Cerebellar nuclear complex (tissue), 1 donor: ENCODE measurements around the gene ZNF236.
"Not testable (repeated sequence)": the region's sequence is repeated elsewhere in the genome, so short reads cannot be mapped to it uniquely, and the experiment has no call there.

Source experiments
- DNase-seq, 2 experiments: peaks; one replicate each; lab custom pipeline; 2025; lab: John Stamatoyannopoulos, UW

The ZNF236 gene

DNA sequence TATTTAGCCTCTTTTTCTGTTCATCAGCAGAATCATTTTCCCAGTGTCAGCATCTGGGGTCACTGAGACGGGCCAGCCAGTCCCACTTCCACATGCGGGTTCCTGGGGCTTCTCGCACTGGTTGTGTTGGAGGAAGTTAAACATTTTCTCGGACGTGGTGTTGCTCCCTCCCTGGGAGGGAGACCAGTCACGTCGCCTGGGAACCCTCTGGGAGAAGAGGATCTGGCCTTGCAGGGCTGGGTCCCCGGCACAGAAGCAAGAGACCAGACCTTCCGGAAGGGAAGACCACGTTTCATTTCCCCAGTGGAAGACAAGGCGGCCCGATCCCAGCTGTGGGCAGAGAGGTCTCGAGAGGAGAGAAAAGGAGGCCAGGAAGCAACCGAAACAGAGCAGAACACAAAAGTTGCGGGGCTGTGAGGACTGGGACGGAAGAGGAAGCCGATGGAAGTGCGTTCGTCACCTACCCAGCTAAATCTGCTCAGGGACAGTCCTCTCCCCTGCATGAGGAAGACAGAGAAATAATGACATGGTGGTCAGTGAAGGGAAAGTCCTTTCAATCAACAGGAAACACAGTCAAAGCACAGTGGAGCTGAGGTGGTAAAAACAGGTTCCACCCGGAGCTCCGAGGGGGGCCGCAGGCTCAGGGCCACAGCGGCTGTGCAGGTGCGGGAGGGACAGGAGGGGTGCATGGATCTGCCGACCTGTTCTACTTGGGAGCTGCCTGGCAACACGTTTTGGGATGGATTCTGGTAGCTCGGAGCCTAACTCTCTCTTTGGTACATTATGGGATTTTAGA lies 165.9 kb downstream of the ZNF236 start:
- no peak for DNase-seq

DNA sequence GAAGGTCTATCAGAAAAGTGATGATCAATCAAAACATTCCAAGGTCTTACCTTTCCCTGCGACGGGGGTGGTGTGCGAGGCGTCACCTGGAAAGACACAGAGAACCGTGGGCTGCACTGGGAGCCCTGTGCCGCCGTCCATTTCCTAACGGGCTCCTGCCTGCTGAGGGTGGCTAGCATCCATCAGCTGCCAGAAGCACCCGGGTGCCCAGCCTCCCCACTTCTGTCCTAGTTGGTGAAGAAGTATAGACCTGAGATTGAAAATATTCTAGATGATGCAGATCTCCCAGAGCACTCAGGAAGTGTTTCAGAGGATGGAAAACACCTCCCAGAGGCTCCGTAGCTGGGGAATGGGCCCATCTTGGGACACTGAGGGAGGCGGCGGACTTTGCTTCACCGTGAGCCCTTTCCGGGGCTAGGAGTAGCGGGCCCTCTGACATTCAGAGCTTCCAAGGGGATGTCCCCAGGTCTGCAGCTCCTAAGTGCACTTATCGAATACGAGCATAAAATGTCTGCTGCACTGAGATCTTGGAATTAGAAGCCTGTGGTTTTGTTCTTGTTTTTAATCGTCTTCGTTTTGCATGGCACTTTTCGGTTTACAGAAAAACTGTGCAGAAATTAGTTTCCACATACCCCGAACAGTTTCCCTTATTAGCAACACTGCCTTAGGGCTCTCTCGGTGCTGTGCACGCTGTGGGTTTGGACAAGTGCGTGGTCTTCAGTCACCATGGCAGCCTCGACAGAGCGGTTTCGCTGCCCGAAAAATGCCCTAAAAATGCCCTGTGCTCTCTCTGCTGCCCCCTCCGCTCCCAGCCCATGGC lies 166.7 kb downstream of the ZNF236 start:
- no peak for DNase-seq

DNA sequence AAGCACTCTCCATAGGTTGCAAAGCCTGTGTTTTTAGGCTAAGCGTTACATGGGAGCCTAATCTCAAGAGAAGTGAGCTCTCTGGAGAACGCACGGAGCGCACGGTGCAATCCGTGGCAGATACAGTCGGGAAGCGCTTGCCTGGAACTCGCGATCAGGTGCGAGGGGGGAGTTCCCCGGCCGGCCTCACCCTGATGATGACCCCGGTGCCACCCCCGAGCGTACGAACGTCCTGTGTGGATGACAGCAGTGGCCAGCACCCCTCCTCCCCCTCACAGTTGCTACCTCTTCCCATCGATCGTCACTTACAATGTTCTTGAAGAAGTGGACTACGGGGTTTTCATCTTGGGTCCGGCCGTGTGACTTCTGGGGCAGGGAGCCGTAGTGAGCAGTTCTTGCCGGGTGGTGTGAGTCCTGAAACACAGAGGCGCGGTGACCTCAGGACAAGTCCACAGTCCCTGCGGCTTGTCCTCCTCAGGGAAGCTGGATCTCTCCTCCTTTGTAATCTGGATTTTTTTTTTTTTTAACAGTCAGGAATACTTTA lies 167.4 kb downstream of the ZNF236 start:
- no peak for DNase-seq

DNA sequence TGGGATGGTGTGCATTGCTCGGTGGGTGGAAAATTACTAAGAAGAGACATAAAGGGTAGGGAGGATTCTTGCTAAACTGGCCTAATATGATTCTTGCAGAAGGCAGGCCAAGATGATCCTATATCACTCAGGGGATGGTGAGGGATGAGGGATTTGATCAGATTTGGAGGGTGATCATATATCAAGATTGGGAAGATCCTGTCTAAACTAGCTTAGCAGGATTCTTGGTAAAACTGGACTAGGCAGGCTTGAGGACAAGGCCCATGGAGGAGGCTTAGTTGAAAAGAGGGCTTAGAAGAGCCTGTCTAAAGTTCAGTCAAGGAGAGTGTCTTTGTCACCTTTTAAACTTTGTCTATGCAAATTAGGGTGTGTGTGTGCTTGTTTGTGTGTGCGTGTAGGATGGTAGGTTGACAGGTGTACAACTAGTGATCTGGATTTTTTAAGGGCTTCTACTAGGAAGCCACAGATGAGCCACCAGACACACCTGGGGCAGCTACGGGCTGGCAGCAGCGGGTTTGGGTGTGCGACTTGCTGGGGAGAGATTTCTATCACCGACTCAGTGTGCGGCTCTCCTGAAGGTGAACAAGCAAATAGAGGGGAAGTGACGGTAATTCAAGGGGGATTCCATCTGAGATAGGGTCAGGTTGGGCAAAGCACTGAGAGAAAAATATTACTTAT lies 168.1 kb downstream of the ZNF236 start:
- not testable (repeated sequence) for DNase-seq

DNA sequence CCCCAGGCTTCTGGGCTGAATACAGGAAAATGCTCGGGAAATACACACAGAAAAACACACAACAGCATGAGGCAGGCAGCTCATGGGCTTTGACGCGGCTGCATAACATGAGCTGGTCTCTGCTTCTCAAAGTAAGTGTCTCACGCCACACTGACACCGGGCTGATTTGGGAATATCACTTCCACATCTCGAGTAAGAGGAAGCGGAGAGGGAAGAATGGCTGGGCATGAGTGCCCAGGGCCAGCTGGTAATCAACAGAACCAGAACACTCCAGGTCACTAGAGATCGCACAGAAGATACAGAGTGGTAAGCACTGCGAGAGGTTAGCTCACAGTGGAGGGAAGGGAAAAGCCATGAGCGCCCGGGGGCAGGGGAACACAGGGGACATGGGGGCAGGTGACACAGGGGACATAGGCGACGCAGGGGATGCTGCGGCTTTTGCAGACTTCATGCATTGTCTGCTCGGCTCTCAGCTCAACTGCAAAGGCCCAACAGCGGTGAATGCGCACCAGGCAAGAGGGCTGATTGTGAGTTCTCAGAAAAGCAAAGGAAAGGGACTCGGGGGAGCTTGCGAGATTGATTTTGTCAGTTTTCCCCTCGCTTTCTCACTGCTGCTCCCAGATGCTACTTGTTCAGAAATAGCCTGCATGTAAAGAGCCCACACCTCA lies 168.8 kb downstream of the ZNF236 start:
- no peak for DNase-seq

DNA sequence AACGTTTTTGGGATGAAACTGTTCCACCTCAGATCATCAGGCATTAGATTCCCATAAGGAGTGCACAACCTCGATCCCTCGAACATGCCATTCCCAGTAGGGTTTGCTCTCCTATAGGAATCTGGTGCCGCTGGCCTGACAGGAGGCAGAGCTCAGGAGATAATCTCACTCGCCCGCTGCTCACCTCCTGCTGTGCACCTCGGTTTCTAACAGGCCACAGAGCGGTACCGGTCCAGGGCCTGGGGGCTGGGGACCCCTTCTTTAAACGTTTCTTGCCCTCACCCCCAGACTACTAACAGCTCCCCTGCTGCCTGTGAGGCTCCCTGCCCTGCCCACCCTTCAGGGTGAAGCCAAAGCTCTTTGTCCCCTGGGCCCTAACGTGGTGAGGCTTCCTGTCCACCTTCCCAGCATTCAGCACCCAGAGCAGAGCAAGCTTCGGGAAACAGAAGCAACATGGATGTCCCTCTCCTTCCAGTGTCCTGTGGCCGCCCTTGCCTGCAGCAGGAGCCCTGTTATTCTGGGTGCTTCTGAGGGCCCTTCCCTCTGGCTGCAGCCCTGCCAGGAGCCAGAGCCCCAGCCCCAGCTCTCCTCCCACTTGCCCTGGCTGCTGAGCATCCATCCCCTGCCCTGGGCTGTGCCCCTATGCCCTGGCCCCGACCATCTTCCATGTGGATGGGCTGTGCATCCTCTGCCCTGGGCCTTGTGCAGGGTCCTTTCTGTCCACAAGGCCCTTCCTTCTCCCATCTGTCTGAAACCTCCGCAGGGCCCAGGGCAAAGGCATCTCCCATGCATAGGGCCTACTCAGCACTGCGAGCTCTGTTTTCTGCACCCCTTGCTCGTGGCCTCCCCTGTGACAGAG lies 170.1 kb downstream of the ZNF236 start:
- DNase-seq, result no peak

DNA sequence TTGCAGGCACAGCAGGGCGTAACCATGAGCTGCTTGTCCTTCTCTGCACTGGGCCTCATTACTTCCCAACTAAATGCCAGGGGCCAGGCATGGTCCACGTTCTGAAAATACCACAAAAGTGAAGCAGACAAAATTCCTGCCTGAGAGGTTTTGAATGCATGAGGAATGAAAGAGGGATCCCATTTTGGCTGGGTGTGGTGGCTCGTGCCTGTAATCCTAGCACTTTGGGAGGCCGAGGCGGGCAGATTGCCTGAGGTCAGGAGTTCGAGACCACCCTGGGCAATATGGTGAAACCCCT lies 170.7 kb downstream of the ZNF236 start:
- no peak for DNase-seq

DNA sequence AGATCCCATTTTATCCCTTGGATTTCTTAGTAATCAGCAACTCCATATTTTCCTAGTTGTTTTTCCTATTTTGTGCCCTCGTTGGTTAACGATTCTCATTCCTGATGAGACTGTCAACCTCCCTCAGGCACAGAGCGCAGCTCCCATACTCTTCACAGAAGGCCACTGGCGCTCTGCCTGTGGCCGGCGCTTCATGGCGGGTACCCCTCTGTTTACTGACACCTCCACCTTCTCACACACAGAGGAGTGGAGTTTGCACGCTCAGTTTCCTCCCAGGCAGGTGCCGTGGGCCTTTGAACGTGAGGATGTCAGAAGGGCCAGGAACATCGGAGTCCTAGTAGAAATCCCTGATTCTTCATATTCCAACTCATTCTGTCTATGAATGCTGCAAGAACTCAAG lies 171.2 kb downstream of the ZNF236 start:
- no peak for DNase-seq

DNA sequence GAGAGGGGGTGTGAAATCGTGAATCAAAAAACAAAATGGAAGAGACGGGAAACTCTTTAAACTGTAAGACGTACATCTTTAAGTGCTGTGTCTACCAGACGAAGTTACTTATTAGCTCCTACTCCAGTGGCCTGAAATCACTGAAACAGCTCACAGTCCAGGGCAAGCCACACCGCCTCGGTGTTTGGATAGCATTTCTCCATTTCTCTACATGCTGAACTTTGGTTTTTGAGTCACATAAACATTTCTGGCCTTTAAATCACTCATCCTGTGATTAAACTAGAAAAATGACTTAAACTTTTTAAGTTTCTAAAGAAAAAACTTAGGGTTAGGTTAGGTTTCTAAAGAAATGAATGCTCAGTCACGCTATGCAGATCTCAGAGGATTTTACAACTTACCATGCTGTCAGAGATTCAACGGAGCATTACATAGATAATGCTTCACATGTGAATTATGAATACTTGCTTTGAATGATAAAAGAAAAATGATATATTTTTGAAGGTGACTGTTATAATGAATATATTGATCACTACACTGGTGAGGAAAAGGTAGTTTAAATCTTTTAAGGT lies 171.8 kb downstream of the ZNF236 start:
- no peak for DNase-seq

DNA sequence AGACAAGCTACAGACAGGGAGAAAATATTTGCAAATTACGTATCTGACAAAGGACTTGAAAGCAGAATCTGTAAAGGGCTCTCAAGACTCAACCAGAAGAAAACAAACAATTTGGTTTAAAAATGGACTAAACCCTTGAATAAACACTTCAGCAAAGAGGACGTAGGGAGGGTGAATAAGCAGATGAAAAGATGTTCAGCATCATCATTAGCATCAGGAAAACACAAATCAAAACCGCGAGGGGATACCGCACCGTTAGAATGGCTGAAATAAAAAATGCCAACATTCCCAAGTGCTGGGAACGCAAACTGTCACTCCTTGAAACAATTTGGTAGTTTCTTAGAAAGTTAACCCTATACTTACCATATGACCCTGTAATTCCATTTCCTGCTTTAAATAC lies 173.5 kb downstream of the ZNF236 start:
- DNase-seq, result no peak

DNA sequence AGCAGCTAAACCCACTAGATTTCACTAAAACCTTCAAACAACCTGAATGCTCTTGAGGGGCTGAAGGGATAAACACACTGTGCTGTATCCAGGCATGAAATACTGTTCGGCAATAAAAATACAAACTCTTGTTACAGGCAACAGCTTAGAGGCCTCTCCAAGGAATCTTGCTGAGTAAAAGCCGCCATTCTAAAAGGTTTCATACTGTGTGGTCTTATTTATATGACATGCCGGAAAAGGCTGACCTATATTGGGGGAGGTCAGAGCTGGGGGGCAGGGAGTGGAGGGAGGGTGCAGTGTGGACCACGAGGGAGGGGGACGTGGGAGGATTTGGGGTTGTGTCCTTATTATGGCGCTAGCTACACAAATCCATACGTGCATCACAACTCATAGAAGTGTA lies 174.1 kb downstream of the ZNF236 start:
- no peak for DNase-seq

DNA sequence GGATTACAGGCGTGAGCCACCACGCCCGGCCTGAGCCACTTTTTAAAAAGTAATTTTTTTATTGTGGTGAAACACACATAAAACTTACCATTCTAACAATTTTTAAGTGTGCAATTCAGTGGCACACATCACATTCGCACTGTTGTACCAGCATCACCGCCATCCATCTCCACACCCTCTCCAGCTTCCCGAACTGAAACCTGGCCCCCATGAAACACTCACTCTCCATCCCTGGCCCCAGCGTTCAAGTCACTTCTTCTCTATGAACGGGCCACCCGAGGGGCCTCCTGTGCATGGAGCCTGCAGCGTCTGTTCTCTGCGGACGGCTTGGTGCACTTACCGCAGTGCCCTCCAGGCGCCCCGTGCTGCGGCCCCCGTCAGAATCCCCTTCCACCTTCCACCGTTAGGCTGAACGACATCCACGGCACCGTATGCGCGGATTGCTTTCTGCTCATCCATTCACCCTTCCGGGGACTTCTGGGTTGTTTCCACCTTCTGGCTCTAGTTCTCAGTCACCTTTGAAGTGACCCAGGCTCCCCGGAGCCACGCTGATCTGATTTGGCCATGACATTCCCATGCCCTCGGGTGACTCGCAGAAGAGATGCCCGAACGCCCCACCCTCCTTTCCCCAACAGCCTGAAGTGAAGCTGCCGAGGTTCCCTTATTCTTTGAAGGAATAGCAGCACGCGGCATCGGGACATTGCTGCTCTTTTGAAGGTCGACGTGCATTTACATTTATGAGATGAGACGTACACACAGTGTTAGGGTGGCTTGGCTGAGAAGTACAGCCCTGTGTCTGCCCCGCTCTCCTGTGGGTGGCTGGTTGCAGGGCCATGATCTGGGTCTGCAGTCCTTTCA lies 175.8 kb downstream of the ZNF236 start:
- no peak for DNase-seq

DNA sequence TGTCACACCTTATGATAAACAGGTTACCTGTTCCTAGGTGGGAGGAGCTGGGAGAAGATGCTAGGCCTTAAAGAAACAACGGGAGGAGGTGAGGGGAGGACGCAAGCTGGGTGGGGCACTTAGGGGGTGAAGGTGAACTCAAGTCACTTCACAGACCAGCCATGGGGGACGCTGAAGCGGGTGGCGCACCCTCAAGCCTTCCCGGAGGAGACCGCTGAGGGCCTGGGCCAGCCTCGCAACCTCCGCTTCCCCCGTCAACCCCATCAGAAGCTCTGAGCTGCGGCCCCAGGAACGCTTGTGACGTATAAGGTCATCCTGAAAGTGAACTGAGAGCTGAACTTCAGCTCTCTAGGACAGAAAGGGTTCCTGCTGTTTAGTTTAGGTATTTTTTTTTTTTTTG lies 176.7 kb downstream of the ZNF236 start:
- DNase-seq, result no peak

DNA sequence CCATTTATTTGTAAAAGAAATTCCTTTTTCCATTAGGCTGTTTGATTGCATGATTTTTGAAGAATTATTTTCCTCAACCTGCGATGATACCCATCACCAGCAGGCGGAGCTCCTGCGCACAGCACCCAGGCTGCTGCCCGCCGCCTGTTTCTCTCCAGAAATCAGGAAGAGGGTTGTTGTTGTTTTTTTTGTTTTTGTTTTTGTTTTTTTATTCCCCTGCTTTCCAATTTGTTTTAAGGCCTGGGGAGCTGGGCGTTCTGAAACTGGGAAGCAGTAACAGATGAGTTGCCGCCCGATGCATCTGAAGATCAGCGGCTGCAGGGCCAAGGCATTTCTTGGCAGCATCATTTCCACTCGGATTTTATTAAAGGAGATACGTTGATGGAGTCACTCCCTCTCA lies 178.2 kb downstream of the ZNF236 start:
- no peak for DNase-seq

DNA sequence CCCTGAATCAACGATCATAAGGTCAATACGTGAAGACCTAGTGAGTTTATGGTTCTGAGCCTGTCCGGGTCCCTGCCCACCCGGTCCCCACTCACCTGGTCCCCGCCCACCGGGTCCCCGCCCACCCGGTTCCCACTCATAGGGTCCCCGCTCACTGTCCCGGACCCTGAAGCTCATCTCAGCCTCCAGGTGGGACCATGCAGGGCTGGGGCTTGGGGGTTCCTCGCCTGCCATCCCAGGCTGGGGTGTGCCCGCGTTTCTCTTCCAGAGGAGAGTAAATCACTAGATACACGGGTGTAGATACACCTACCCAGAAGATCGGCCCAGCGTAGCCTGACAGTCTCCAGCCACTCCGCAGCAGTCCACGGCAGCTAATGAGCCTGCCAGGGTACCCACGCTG lies 178.7 kb downstream of the ZNF236 start:
- no peak for DNase-seq

DNA sequence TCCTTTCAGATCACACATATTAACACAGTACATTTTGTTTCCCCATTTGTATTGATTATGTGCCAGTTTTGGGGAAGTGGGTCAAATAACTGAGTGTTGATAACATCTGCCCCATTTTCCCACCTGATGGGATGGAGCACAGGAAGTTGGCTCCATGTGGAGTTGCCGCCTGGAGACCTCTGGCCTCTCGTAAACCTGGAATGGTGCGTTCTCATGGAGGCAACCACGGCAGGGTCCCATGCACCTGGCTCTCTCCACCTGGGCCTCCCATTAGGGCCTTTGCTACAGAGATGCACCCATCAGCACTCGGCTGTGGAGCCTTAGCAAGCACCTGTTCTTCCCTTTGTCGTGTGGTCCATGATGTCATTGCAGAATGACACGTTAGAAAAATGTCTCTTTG lies 179.6 kb downstream of the ZNF236 start:
- DNase-seq, result no peak

DNA sequence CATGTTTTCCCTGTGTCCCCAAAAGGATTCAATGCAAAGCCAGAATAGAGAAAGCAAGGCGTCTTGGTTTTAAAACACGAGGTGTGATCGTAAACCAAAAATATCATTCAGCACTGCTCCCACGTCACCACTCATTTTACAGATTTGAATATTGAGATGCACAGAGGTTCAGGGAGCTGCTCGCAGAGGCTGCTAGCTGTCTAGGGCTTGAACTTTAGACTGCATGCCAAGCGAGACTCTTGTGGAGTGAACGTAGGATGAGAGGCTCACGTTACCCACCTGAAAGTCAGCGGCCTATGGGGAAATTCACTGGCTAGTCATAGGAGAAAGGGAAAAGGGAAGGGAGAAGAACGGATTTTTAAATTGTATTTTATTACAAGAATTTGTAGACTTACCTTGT lies 180.1 kb downstream of the ZNF236 start:
- DNase-seq, result no peak

DNA sequence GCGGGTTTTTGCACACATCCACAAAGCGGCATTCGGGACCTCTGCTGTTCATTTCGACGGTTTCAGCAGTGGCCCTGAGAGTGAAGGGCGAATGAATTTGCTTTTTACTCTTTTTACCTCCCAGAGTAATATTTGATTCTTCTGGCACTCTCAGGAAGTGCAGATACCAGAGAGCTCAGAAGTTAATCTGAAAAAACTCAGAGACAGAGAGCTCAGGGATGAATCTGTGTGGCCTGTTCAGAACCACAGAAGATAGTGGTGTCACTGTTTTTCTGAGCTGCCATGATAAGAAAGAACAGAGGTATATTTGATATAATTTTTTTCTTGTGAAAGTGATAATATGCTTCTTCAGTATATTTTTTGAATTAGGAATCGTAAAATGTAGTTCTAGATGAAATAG lies 181.0 kb downstream of the ZNF236 start:
- DNase-seq, result no peak

DNA sequence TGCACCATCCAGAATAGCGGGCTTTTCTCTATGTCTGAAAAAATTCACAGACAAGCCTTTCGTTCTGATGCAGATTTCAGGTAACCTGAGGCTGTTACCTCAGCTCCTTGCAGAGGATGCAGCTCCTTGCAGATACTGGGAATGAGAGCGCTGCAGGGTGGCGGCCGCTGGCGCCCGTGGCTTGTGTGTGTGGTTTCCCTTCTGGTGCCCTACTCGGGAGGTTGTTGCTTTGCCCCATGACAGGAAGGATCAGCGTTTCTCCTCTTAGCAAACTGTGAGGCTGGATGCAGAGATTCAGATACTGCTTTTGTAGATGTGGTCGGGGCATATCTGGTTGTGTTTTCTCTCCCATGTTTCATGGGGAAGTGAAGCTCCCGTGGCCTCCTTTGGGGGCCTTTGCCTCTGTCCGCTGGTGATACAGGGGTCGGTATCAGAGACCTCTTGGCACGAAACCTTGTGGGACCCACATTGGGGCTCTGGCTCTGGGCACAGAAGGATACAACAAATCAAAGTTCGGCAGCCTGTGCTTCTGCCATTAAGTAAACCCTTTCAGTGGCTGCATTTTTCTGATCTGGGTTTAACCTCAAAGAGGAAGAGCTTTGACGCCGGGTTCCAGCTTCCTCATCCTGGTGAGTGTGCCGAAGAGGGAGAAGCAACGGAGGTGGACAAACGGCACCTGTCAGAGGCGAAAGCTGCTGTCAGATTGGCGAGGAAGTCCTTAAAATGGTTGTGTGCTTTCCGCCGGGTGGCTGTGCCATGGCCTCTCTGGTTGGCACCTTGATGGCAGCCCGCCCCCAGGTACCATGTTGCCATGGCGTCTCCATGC lies 182.4 kb downstream of the ZNF236 start:
- no peak for DNase-seq
